IMR-90 (cell line): ENCODE data around the gene LDLRAD3. TPM values are rescaled to one million over a fixed set of nuclear protein-coding genes. Genes with fewer than 3 reads are reported as not detected.

Source experiments
- ATAC-seq: fragments of 200-7000 bp; cut with Tn5 transposase; 2 replicates; pipeline ENCODE4 v1.9.1; 2020; ENCODE audit warnings: low read depth, mild to moderate bottlenecking, moderate library complexity
- BruUV-seq: library from RNA; stranded (reverse); fragments of 400-500 nt; replicated peaks from 2 replicates; lab custom pipeline; 2021; lab: Mats Ljungman, UMichigan
- CTCF ChIA-PET: fragments of 300-600 bp; formaldehyde crosslinking; extraction: SDS; loops from one replicate; lab custom pipeline; 2021; ENCODE audit warnings: antibody characterized with exemption; lab: Yijun Ruan, JAX
- POLR2A ChIA-PET: fragments of 300-600 bp; sonication (Branson Sonifier 250); formaldehyde crosslinking; loops from one replicate; lab custom pipeline; 2022; ENCODE audit warnings: antibody characterized with exemption; ENCODE audit not compliant: unreplicated experiment; lab: Charles Lee
- DNase-seq: peaks from one replicate; pipeline ENCODE4 v3.0.0; 2013
- H2AFZ ChIP-seq: replicated peaks from 2 replicates; pipeline ENCODE3; 2013; ENCODE audit warnings: low read length, mild to moderate bottlenecking; ENCODE audit not compliant: poor library complexity
- H2AK5ac ChIP-seq: 2 replicates; pipeline ENCODE4 v1.6.1; 2013; ENCODE audit warnings: low read depth, low read length, inconsistent platforms
- H2AK9ac ChIP-seq: replicated peaks from 2 replicates; pipeline ENCODE3; 2013; ENCODE audit warnings: mild to moderate bottlenecking, low read depth, low read length, moderate library complexity; ENCODE audit not compliant: poor library complexity
- H2BK120ac ChIP-seq: 2 replicates; pipeline ENCODE4 v1.6.1; 2013; ENCODE audit warnings: low read depth, low read length, inconsistent platforms
- H2BK15ac ChIP-seq: 3 replicates; pipeline ENCODE4 v1.6.1; 2013; ENCODE audit warnings: low read depth, low read length, inconsistent platforms
- H2BK20ac ChIP-seq: 2 replicates; pipeline ENCODE4 v1.6.1; 2013; ENCODE audit warnings: low read depth, mild to moderate bottlenecking, inconsistent platforms, low read length, moderate library complexity
- H2BK5ac ChIP-seq: 2 replicates; pipeline ENCODE4 v1.6.1; 2013; ENCODE audit warnings: mild to moderate bottlenecking, low read depth, low read length, inconsistent platforms; ENCODE audit not compliant: poor library complexity, severe bottlenecking
- H3K14ac ChIP-seq: replicated peaks from 2 replicates; pipeline ENCODE4 v1.6.1; 2013; ENCODE audit warnings: low read depth, low read length, inconsistent platforms
- H3K18ac ChIP-seq: 2 replicates; pipeline ENCODE4 v1.6.1; 2013; ENCODE audit warnings: low read depth, low read length, control low read depth
- H3K23ac ChIP-seq: 2 replicates; pipeline ENCODE4 v1.6.1; 2013; ENCODE audit warnings: low read depth, low read length, inconsistent platforms
- H3K27ac ChIP-seq: 2 replicates; pipeline ENCODE4 v1.5.1; 2013; ENCODE audit warnings: mild to moderate bottlenecking, control low read depth, low read length; ENCODE audit not compliant: insufficient read depth
- H3K27me3 ChIP-seq: 2 replicates; pipeline ENCODE4 v1.6.1; 2013; ENCODE audit warnings: low read length; ENCODE audit not compliant: control insufficient read depth, insufficient read depth
- H3K36me3 ChIP-seq: 2 replicates; pipeline ENCODE4 v1.6.1; 2013; ENCODE audit warnings: low read length, mixed read lengths; ENCODE audit not compliant: control insufficient read depth, insufficient read depth
- H3K4ac ChIP-seq: 2 replicates; pipeline ENCODE4 v1.6.1; 2013; ENCODE audit warnings: low read depth, low read length, inconsistent platforms
- H3K4me1 ChIP-seq: 2 replicates; pipeline ENCODE4 v1.6.1; 2013; ENCODE audit warnings: low read length, mixed read lengths; ENCODE audit not compliant: control insufficient read depth, insufficient read depth
- H3K4me2 ChIP-seq: 2 replicates; pipeline ENCODE4 v1.6.1; 2013; ENCODE audit warnings: low read depth, mild to moderate bottlenecking, control low read depth, low read length, moderate library complexity
- H3K4me3 ChIP-seq: 2 replicates; pipeline ENCODE4 v1.5.1; 2013; ENCODE audit warnings: low read depth, mild to moderate bottlenecking, control low read depth, low read length, moderate library complexity; ENCODE audit not compliant: insufficient read depth
- H3K56ac ChIP-seq: 2 replicates; pipeline ENCODE4 v1.6.1; 2013; ENCODE audit warnings: low read length, inconsistent platforms; ENCODE audit not compliant: insufficient read depth; ENCODE audit errors: extremely low read depth
- H3K79me1 ChIP-seq, 2 experiments: 2 replicates each; pipeline ENCODE4 v1.6.1; 2013; ENCODE audit warnings: low read length in 2 of 2, inconsistent platforms in 1 of 2, low read depth in 1 of 2
- H3K9ac ChIP-seq: 2 replicates; pipeline ENCODE4 v1.6.1; 2013; ENCODE audit warnings: low read depth, low read length, control low read depth
- H3K9me1 ChIP-seq: 2 replicates; pipeline ENCODE4 v1.6.1; 2013; ENCODE audit warnings: low read length, inconsistent platforms; ENCODE audit not compliant: insufficient read depth
- H3K9me3 ChIP-seq: 2 replicates; pipeline ENCODE4 v1.6.1; 2013; ENCODE audit warnings: low read length; ENCODE audit not compliant: control insufficient read depth, insufficient read depth
- H4K20me1 ChIP-seq: 2 replicates; pipeline ENCODE4 v1.6.1; 2013; ENCODE audit warnings: low read length, inconsistent platforms; ENCODE audit not compliant: insufficient read depth
- H4K5ac ChIP-seq: 2 replicates; pipeline ENCODE4 v1.6.1; 2013; ENCODE audit warnings: mild to moderate bottlenecking, low read depth, low read length, control low read depth
- H4K8ac ChIP-seq, 2 experiments: 2 replicates each; pipeline ENCODE4 v1.6.1; 2013; ENCODE audit warnings: low read depth in 2 of 2, low read length in 2 of 2, control low read depth in 1 of 2, inconsistent platforms in 1 of 2
- H4K91ac ChIP-seq: 2 replicates; pipeline ENCODE4 v1.6.1; 2013; ENCODE audit warnings: low read depth, low read length, inconsistent platforms; ENCODE audit not compliant: insufficient read depth
- BHLHE40 ChIP-seq: fragments of 150-350 bp; IDR thresholded peaks from 2 replicates; pipeline ENCODE4 v1.6.1; 2016; ENCODE audit warnings: mild to moderate bottlenecking, low read depth, low read length
- ELK1 ChIP-seq: fragments of 150-350 bp; IDR thresholded peaks from 2 replicates; pipeline ENCODE4 v1.6.1; 2016; ENCODE audit warnings: low read depth, mild to moderate bottlenecking, low read length, moderate library complexity, borderline replicate concordance
- FOS ChIP-seq: fragments of 150-350 bp; IDR thresholded peaks from 2 replicates; pipeline ENCODE4 v1.6.1; 2016; ENCODE audit warnings: low read depth, low read length
- MAFK ChIP-seq: IDR thresholded peaks from 2 replicates; pipeline ENCODE4 v1.6.1; 2012; ENCODE audit warnings: low read depth, low read length, improper control_type of control experiment
- SMC3 ChIP-seq: fragments of 150-350 bp; IDR thresholded peaks from 2 replicates; pipeline ENCODE4 v1.6.1; 2016; ENCODE audit warnings: low read depth, mild to moderate bottlenecking, antibody characterized with exemption, low read length, moderate library complexity
- USF2 ChIP-seq: fragments of 150-350 bp; IDR thresholded peaks from 2 replicates; pipeline ENCODE4 v1.6.1; 2017; ENCODE audit warnings: mild to moderate bottlenecking, antibody characterized with exemption, low read length, low read depth
- WGBS, 2 experiments: methylation state at CpG; one replicate each; pipeline versions ENCODE4 v1.1.5 to v1.1.7; 2013; ENCODE audit warnings: missing lambda C conversion rate in 2 of 2; ENCODE audit not compliant: insufficient read length in 1 of 2; ENCODE audit errors: extremely low coverage in 2 of 2; 5-methylcytosine and 5-hydroxymethylcytosine counted together
- dilution Hi-C: fragments of 300-500 bp; cut with HindIII; formaldehyde crosslinking; loops from one replicate; pipeline ENCODE4 v1.14.3; 2018; ENCODE audit warnings: low sequenced_read_pairs; ENCODE audit not compliant: unreplicated experiment
- in situ Hi-C: fragments of 300-500 bp; cut with MboI; formaldehyde crosslinking; loops from 3 replicates; pipeline ENCODE4 v1.14.3; 2019; ENCODE audit warnings: low sequenced_read_pairs, inconsistent platforms, mixed read lengths
- intact Hi-C: fragments of 100-400 bp; cut with micrococcal nuclease; formaldehyde crosslinking; loops from 2 replicates; pipeline ENCODE4 v1.10.0; 2022
- polyA plus RNA-seq, 3 experiments: library from polyadenylated mRNA; depleted of rRNA; stranded (reverse); fragments of >200 nt; gene quantifications; 2 replicates each; pipeline ENCODE4 v1.2.3, GENCODE V29; 2012; ENCODE audit warnings: low replicate concordance in 1 of 3
- total RNA-seq: library from RNA; depleted of rRNA; stranded (reverse); fragments of >200 nt; gene quantifications from 2 replicates; pipeline ENCODE4 v1.2.3, GENCODE V29; 2012

The LDLRAD3 gene
- total and polyA plus RNA-seq, 2 of the 4 experiments (the other 2 are of a cell fraction), result 2.7 to 6.4 TPM

GRCh38 chr11:36034551-36035331, 90.9 kb downstream of the LDLRAD3 start (continued):
- no peak for TF ChIP-seq USF2
- no peak; the same call in 1 of the 2 replicates for TF ChIP-seq MAFK

GRCh38 chr11:36035454-36035853, 91.6 kb downstream of the LDLRAD3 start:
- peaks cover 20% of the 10 kb centered on the region for H3K4me1 ChIP-seq
- peak overlapping the region; percentile 34 for H2AK5ac ChIP-seq
- peak overlapping the region in 1 of 2 experiments; percentile 44; a peak in 1 of 4 replicates for H4K8ac ChIP-seq
- H3K36me3 ChIP-seq, result no peaks in the 10 kb centered on the region
- H3K9me1 ChIP-seq, result peaks cover 6% of the 10 kb centered on the region
- in situ Hi-C loops, result loop anchor here (10.0 kb wide), 1 partner anchor 229 kb away; no protein-coding TSS in a partner anchor
- ChIA-PET CTCF (no interaction called here), POLR2A (no interaction called here)
- dilution Hi-C loops, result no loop called here
- H4K20me1 ChIP-seq, result no peaks in the 10 kb centered on the region
- H4K91ac ChIP-seq, result peak overlapping the region; percentile 45
- no peaks in the 10 kb centered on the region for H3K27me3 ChIP-seq
- H3K79me1 ChIP-seq, result peaks cover 0 to 26% of the 10 kb centered on the region in 2 experiments; a peak in 3 of 4 replicates
- WGBS, 2 experiments, result 40% methylated on average over 1 of the region's 1 CpG; no CpG with 5 or more reads in 1 of the 2 experiments
- H3K56ac ChIP-seq, result no peak overlapping the region
- H3K14ac ChIP-seq, result no peak overlapping the region; the same call in 1 of the 2 replicates
- no peak overlapping the region for H2AFZ ChIP-seq
- H2AK9ac ChIP-seq, result peak overlapping the region; percentile 81
- H3K4me2 ChIP-seq, result no peak overlapping the region
- intact Hi-C loops, result loop anchor here (10.0 kb wide), 1 partner anchor 211 kb away; no protein-coding TSS in a partner anchor
- no peaks in the 10 kb centered on the region for H3K9me3 ChIP-seq
- DNase-seq, result no peak
- no peak overlapping the region for H3K4me3 ChIP-seq
- H4K5ac ChIP-seq, result peak overlapping the region; percentile 38; the same call in 1 of the 2 replicates
- H3K9ac ChIP-seq, result no peak overlapping the region
- no peak for TF ChIP-seq BHLHE40
- TF ChIP-seq ELK1, result no peak
- no peak for TF ChIP-seq SMC3
- no peak for TF ChIP-seq FOS
- no peak overlapping the region; the same call in 1 of the 2 replicates for H3K27ac ChIP-seq
- H2BK120ac ChIP-seq, result peak overlapping the region; percentile 49
- peak overlapping the region; percentile 63 for H2BK20ac ChIP-seq
- H2BK5ac ChIP-seq, result no peak overlapping the region
- H3K4ac ChIP-seq, result peak overlapping the region; percentile 62
- H3K18ac ChIP-seq, result peak overlapping the region; percentile 82
- no peak overlapping the region for H3K23ac ChIP-seq
- no TSS peak for BruUV-seq
- peak overlapping the region; percentile 75; the same call in 2 of the 3 replicates for H2BK15ac ChIP-seq
- ATAC-seq, result no peak
